8988T (cell line): Measurements from ENCODE around the gene CNTRL.
"Not testable (repeated sequence)": the region's sequence is repeated elsewhere in the genome, so short reads cannot be mapped to it uniquely, and the experiment has no call there.

Source experiments
- DNase-seq: peaks from one replicate; pipeline ENCODE4 v3.0.0; 2011

CNTRL gene

GRCh38 chr9:121133104-121133816 lies 58.5 kb downstream of the CNTRL start:
- no peak for DNase-seq

GRCh38 chr9:121135642-121136041 lies 60.9 kb downstream of the CNTRL start:
- no peak for DNase-seq

GRCh38 chr9:121138561-121138960 lies 63.8 kb downstream of the CNTRL start:
- no peak for DNase-seq

GRCh38 chr9:121138973-121139372 lies 64.2 kb downstream of the CNTRL start:
- no peak for DNase-seq

GRCh38 chr9:121140162-121140561 lies 65.4 kb downstream of the CNTRL start:
- DNase-seq = no peak

- DNase-seq = no peak
These were observed 66.6 kb downstream of the CNTRL start for GRCh38 chr9:121141306-121141705.

GRCh38 chr9:121141706-121142105 lies 67.0 kb downstream of the CNTRL start:
- no peak for DNase-seq

- no peak for DNase-seq
These were observed 69.0 kb downstream of the CNTRL start for GRCh38 chr9:121143771-121144170.

GRCh38 chr9:121144482-121144881 lies 69.7 kb downstream of the CNTRL start:
- DNase-seq = no peak

GRCh38 chr9:121150188-121150587 lies 75.4 kb downstream of the CNTRL start:
- no peak for DNase-seq

GRCh38 chr9:121153642-121154041 lies 78.9 kb downstream of the CNTRL start:
- DNase-seq = no peak

GRCh38 chr9:121154782-121155181 lies 80.0 kb downstream of the CNTRL start:
- no peak for DNase-seq

GRCh38 chr9:121156263-121156731 lies 81.5 kb downstream of the CNTRL start:
- DNase-seq = no peak

- no peak for DNase-seq
These were observed 83.2 kb downstream of the CNTRL start for GRCh38 chr9:121157939-121158338.

GRCh38 chr9:121160025-121160424 lies 85.3 kb downstream of the CNTRL start:
- no peak for DNase-seq

GRCh38 chr9:121168052-121168451 lies 93.3 kb downstream of the CNTRL start:
- DNase-seq = no peak

- no peak for DNase-seq
These were observed 94.4 kb downstream of the CNTRL start for GRCh38 chr9:121169094-121169601.

- DNase-seq = no peak
These were observed 96.5 kb downstream of the CNTRL start for GRCh38 chr9:121171236-121171635.

- no peak for DNase-seq
These were observed 98.2 kb downstream of the CNTRL start for GRCh38 chr9:121172726-121173487.

GRCh38 chr9:121173501-121173900 lies 98.7 kb downstream of the CNTRL start:
- no peak for DNase-seq

GRCh38 chr9:121178676-121179372 lies 104.1 kb downstream of the CNTRL start:
- no peak for DNase-seq

- not testable (repeated sequence) for DNase-seq
These were observed 104.6 kb downstream of the CNTRL start for GRCh38 chr9:121179373-121179721.

- no peak for DNase-seq
These were observed 105.4 kb downstream of the CNTRL start for GRCh38 chr9:121179930-121180681.
